Right cardiac atrium (tissue), 5 donors: Measurements from ENCODE around the gene ZG16B. TPM values are rescaled to one million over a fixed set of nuclear protein-coding genes. Genes with fewer than 3 reads are reported as not detected.

Experiments used
- ATAC-seq, 2 donors: fragments of 200-7000 bp; cut with Tn5 transposase; one replicate each; pipeline versions ENCODE4 v1.8.0 to v1.9.1; 2020; ENCODE audit warnings: moderate library complexity in 2 of 2, mild to moderate bottlenecking in 1 of 2
- DNase-seq, 3 donors: peaks; one replicate each; pipeline ENCODE4 v3.0.0-alpha.2; 2020
- H3K27ac ChIP-seq: one replicate; pipeline ENCODE4 v1.5.1; 2013; ENCODE audit warnings: mild to moderate bottlenecking, low read length, control low read depth, moderate library complexity
- H3K27me3 ChIP-seq: one replicate; pipeline ENCODE4 v1.6.1; 2013; ENCODE audit not compliant: control insufficient read depth, insufficient read depth
- H3K4me1 ChIP-seq: one replicate; pipeline ENCODE4 v1.6.1; 2013; ENCODE audit warnings: low read length; ENCODE audit not compliant: control insufficient read depth, insufficient read depth
- H3K4me3 ChIP-seq: one replicate; pipeline ENCODE4 v1.5.1; 2013; ENCODE audit warnings: low read length, control low read depth
- H3K9me3 ChIP-seq: one replicate; pipeline ENCODE4 v1.6.1; 2013; ENCODE audit warnings: low read length; ENCODE audit not compliant: control insufficient read depth
- WGBS: extraction: QIAGEN DNeasy Blood & Tissue Kit; methylation state at CpG from one replicate; pipeline ENCODE4 v1.1.7; 2013; 5-methylcytosine and 5-hydroxymethylcytosine counted together
- intact Hi-C, 4 donors: fragments of 100-400 bp; cut with DNase I; formaldehyde crosslinking; loops; one replicate each; pipeline versions ENCODE4 v1.11.0 to v1.14.0; 2022 to 2023
- polyA plus RNA-seq: library from polyadenylated mRNA; stranded (reverse); fragments of 200-250 nt; gene quantifications from one replicate; pipeline ENCODE4 v1.2.3, GENCODE V29; 2013
- total RNA-seq, 4 donors: library from RNA; stranded (reverse); fragmentation: NEBNext Ultra II Directional; extraction: Animal tissue kit (Norgen Biotek cat#: 25700); gene quantifications; one replicate each; pipeline ENCODE4 v1.2.1, GENCODE V29; 2021
- donor health status: healthy with polysubstance abuse.
- donor health status: DM: no; HTN: yes; CAD: no.
- donor health status: DM: no; HTN: no; CAD: no.
- donor health status: DM: no; HTN: yes; CAD: no; lungs with severe emphysema.
- donor health status: DM: yes; HTN: yes; CAD: no.

Gene ZG16B
- total and polyA plus RNA-seq, 5 donors: 0.35 to 0.64 (median 0.51) TPM; not detected in 2

DNA sequence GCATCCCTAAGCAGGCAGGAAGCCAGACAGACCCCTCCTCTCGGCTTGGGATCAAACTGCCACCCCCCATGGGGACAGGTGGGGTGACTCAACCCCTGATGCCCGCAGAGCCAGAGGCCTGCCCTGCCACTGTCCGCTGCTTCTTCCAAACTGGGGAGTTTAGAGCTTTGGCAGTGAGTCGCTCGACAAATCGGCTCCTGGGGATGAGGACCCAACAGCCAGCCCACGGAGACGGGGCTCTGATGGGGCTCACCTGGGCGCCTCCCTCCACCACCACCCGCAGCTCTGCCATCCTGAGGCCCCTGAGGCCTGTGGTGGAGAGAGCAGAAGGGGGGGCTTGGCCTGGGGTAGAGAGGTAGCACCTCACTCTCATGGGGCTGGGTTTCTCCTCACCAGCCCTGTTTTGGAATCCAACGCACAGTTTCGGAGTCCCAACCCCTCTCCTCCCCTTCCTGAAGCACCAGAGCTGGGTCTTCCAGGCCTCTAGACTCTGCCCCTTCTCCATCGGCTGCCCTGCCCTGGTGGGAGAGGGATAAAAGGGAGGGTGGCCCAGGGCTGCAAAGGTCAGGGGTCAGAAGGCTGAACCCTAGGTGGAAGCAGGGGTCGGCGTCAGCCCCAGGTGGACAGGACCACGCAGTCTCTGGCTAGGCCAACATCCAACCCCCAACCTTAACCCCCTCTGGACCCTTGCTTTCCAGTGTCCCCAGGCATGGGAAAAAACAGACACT is 22.1 kb downstream of the ZG16B start:
- Histone ChIP-seq H3K4me3 (no peak overlapping the region), H3K27me3 (no peaks in the 10 kb centered on the region), H3K4me1 (no peaks in the 10 kb centered on the region), H3K27ac (no peak overlapping the region), H3K9me3 (no peaks in the 10 kb centered on the region)
- intact Hi-C loops: no loop called here
- DNase-seq (no peak), ATAC-seq (no peak)
- WGBS: 88% methylated on average over 16 of the region's 16 CpGs

DNA sequence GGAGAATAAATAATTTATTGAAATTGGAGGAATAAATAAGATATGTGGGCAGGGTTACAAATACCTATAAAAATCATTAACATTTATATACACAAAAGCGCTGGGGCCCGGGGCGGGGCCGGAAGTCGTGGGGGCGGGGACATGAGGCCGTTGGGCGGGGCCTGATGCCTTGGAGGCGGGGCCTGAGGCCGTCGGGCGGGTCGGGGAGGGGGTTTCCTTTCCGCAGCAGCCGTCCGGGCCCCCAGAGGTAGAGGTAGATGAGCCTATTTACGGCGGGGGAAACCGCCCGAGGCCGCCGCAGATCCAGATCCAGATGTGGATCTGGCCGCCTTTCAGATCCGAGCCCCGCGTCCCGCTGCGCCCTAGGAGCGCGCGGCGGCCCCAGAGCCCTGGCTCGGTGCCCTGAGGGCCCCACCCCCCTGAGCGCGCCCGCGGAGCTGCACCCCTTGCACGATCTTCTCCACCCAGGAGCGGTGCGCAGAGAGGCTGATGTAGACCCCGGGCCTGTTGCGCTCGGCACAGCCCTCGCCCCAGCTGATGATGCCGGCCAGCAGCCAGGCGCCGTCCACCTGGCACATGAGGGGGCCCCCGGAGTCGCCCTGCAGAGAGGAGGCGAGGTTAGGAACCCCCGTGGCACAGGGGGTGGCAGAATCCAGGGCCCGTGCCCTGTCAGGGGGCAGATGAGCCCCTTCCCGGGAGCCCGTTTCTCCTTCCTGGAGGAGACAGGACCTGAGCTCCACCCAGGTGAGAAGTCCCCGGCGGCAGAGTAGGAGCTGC is 22.8 kb downstream of the ZG16B start:
- WGBS: 44% methylated on average over 56 of the region's 56 CpGs
- no peak for DNase-seq

DNA sequence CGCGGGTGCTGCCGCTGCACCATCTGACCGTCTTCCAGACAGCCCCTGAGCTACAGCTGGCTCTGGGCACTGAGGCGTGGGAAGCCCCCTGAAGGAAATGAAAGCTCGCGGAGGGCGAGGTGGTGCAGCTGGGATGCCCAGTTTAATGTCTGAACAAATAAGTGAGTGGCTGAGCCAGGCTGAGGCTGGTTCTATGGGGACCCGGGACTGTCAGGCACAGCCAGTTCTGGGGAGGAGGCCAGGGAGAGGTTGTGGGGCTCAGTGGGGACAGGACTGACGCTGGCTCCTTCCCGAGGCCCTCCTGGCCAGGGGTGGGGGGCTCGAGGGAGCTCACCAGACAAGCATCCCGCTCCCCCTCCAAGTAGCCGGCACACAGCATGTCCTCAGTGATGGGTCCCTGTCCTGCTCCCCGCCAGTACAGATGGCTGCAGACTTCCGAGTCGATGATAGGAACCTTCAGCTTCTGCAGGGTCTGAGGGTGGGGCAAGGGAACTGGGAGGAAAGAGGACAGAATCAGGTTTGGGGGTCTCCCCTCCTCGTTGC is 23.5 kb downstream of the ZG16B start:
- ATAC-seq (no peak), DNase-seq (no peak)
- Histone ChIP-seq H3K27ac (no peak overlapping the region), H3K9me3 (no peaks in the 10 kb centered on the region), H3K4me3 (no peak overlapping the region), H3K4me1 (no peaks in the 10 kb centered on the region), H3K27me3 (no peaks in the 10 kb centered on the region)
- 75% methylated on average over 18 of the region's 18 CpGs for WGBS
- intact Hi-C loops: no loop called here

More for the DNA sequence above, 22.8 kb downstream of the ZG16B start:
- peak in 1 of 2 donors; percentile 8 for ATAC-seq
- no peaks in the 10 kb centered on the region for H3K27me3 ChIP-seq
- H3K4me3 ChIP-seq: no peak overlapping the region
- no peak overlapping the region for H3K27ac ChIP-seq
- H3K9me3 ChIP-seq: no peaks in the 10 kb centered on the region
- intact Hi-C loops: no loop called here
- H3K4me1 ChIP-seq: no peaks in the 10 kb centered on the region

DNA sequence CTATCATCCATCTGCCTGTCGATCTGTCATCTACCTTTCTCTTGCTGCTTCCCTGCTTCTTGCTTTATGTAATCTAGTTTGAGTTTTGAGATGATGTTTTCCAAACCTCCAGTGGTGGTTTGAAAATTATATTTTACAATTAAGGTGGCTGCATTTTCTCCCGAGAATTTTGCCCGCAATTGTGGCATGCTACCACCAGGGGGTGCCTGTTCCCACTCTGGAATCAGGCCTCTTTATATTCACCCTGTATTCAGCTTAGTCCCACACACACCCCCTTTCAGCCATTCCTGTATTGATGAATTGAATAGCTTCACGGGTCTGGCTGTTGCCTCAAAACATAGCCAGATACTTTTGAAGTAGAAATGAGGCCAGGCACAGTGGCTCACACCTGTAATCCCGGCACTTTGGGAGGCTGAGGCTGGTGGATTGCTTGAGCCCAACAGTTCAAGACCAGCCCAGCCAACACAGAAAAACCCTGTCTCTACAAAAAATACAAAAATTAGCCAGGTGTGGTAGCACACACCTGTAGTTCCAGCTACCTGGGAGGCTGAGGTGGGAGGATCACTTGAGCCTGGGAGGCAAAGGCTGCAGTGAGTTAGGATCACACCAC is 24.7 kb downstream of the ZG16B start:
- no peak overlapping the region for H3K4me3 ChIP-seq
- H3K27ac ChIP-seq: no peak overlapping the region
- DNase-seq: no peak
- intact Hi-C loops: no loop called here
- H3K27me3 ChIP-seq: no peaks in the 10 kb centered on the region
- H3K4me1 ChIP-seq: no peaks in the 10 kb centered on the region
- 53% methylated on average over 5 of the region's 5 CpGs for WGBS
- H3K9me3 ChIP-seq: no peaks in the 10 kb centered on the region
- no peak for ATAC-seq

DNA sequence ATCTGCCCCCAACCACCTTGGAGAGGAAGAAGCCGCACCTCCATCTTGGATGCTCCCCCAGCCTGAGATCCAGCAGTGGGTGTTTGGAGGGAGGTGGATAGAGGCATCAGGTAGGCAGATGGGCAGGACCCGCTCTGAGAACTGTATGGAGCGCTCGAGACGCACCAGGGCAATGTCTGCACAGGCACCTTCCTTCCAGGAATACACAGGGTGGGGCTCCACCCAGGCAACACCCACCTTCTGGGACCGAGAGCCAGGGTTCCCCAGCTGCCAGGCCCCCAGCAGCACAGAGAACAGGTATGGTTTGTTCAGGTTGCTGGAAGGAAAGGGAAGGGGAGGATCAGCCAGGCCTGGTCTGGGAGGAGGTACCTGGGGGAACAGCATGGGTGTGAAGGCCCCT is 25.4 kb downstream of the ZG16B start:
- no peak for ATAC-seq
- Histone ChIP-seq H3K27me3 (no peaks in the 10 kb centered on the region), H3K27ac (no peak overlapping the region), H3K4me1 (no peaks in the 10 kb centered on the region), H3K4me3 (no peak overlapping the region), H3K9me3 (no peaks in the 10 kb centered on the region)
- no peak for DNase-seq
- intact Hi-C loops: no loop called here
- WGBS: 79% methylated on average over 6 of the region's 6 CpGs

DNA sequence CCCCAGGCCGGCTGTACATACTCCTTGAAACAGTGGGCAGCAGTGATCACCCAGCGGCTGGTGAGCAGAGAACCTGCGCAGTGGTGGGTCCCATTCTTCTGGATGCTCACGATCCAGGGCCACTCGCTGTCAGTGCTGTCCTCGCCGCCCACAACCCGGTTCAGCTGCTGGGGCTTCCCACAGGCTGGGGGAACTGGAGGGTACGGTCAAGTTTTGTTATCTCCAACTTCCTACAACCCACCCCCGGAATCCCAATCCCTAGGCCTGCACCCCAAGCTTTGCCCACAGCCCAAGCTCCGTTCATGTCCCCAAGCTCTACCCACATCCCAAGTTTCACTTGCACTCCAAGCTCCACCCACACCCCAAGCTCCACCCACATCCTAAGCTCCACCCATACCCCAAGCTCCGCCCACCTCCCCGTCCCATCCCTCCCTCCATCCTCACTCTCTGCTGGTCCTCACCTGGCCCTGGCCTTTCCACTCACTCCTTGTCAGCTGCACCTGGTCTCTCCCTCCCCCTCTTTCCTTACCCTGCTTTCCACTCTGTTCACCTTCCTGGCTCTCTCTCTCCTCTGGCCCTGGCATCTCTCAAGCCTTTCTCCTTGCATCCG is 26.1 kb downstream of the ZG16B start:
- 81% methylated on average over 14 of the region's 14 CpGs for WGBS

DNA sequence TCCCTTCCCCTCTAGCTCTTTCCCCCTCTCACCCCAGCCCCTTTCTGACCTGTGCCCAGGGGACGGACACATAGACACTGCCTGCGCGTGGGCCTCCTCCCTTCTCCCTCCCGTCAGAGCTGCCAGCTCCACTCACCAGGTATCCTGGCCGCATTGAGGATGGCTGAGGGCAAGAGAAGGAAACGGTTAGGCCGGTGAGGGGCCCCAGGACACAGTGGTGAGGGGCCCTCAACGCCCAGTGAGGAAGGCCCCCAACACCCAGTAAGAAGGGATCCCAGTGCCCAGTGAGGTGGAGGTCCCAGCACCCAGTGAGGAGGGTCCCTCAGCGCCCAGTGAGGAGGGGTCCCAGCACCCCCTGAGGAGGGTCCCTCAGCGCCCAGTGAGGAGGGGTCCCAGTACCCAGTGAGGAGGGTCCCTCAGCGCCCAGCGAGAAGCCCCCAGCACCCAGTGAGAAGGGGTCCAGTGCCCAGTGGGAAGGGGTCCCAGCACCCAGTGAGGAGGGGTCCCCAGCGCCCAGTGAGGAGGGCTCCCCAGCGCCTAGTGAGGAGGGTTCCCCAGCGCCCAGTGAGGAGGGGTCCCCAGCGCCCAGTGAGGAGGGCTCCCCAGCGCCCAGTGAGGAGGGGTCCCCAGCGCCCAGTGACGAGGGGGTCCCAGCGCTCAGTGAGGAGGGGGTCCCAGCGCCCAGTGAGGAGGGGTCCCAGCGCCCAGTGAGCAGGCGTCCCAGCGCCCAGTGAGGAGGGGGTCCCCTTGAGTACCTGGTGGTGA is 26.8 kb downstream of the ZG16B start:
- no peaks in the 10 kb centered on the region for H3K9me3 ChIP-seq
- H3K27me3 ChIP-seq: no peaks in the 10 kb centered on the region
- intact Hi-C loops: no loop called here
- ATAC-seq: no peak
- DNase-seq: no peak
- WGBS: 81% methylated on average over 24 of the region's 24 CpGs
- no peaks in the 10 kb centered on the region for H3K4me1 ChIP-seq
- no peak overlapping the region for H3K4me3 ChIP-seq
- H3K27ac ChIP-seq: no peak overlapping the region

More for the DNA sequence above, 26.1 kb downstream of the ZG16B start:
- Histone ChIP-seq H3K4me1 (no peaks in the 10 kb centered on the region), H3K4me3 (no peak overlapping the region), H3K9me3 (no peaks in the 10 kb centered on the region), H3K27me3 (no peaks in the 10 kb centered on the region), H3K27ac (no peak overlapping the region)
- DNase-seq (no peak), ATAC-seq (no peak)
- intact Hi-C loops: no loop called here

DNA sequence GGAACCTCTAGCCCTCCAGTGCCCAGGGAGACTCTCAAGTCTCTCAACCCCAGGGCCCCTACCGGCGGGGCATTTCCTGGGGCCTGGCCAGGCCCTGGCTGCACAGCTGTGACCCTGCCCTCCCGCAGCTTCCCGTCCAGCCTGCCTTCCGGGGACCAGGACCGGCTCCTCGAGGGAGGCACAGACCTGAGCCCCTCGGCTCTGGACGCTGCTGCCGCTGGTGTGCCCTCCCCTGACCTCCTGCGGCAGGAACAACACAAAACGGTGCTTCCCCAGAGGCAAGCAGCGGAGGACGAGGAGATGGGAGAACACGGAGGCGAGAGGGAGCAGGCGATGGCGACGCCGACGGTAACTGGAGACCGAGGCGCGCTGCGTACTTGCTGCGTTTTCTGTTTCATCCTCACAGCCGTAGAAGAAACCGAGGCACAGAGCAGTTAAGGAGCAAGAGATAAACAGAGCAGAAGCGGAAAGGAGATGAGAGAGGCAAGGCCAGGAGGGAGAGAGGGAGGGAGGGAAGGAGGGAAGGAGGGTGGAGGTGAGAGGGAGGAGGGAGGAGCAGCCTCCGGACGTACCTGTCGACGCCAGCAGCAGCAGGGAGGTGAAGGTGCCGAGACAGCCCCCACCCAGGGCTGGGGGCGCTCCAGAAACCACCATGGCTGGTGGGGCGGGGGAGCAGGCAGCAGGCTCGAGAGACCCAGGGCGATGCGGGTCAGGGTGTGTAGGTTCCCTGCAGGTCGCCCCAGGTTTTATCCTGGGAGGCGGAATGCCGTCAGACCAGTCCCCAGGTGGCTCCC is 27.5 kb downstream of the ZG16B start, which contains the start of gene PRSS22:
PRSS22 (minus strand) TSS at position 720 of the 794 bp plus-strand sequence; CDS start at position 654, 66 bp downstream.
- DNase-seq (no peak), ATAC-seq (no peak)
- no peaks in the 10 kb centered on the region for H3K27me3 ChIP-seq
- WGBS: 8% methylated on average over 42 of the region's 42 CpGs
- no peaks in the 10 kb centered on the region for H3K4me1 ChIP-seq
- H3K4me3 ChIP-seq: no peak within 1 kb of the TSS
- H3K9me3 ChIP-seq: no peaks in the 10 kb centered on the region
- H3K27ac ChIP-seq: no peak within 1 kb of the TSS
- intact Hi-C loops: no loop called here

DNA sequence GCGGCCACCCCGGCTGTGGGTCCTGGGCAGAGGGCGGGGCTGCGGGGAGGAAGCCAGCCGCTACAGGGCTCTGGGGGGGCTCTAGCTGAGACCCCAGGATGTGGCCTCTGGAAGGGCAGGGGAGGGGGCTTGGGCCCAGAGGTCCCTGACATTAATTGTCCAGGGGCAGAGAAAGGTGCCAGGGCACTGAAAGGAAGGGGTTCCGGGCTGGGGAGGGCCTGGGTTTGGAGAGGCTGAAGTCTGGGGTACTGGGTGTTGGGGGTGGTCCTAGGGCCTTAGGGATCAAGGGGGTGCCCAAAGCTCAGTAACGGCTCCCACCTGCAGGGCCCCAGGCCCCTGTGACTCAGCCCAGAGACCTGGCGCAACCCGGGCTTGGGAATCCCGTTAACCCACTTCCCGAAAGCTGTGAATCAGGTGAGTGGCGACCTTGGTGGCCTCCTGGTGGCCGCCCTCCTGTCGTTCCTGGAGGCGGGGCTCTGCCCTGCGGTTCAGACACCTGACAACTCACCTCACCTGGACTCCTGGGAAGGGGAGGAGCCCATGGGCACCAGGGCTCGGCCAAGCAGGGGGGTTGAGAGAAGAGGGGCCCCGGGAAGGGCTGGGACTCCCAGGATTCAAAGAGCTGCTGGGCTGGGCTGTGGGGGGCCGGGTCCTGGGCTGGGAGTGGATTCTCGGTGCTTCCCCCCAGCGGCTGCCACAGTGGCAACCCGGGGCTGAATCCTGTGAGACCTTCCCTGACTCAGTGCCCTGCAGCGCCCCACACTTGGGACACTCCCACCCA is 28.3 kb downstream of the ZG16B start:
- Histone ChIP-seq H3K9me3 (no peaks in the 10 kb centered on the region), H3K4me3 (no peak overlapping the region), H3K4me1 (no peaks in the 10 kb centered on the region), H3K27me3 (no peaks in the 10 kb centered on the region), H3K27ac (no peak overlapping the region)
- peak in 1 of 3 donors; percentile 35 for DNase-seq
- ATAC-seq: peak; percentile 9 to 50
- 18% methylated on average over 23 of the region's 23 CpGs for WGBS
- intact Hi-C loops: no loop called here
